Activated CD8-positive, alpha-beta memory T cell treated with anti-CD3 and anti-CD28 coated beads, Interleukin-2, amount 50 U/mL, for 24 hours (primary cell): ENCODE data around the gene EFCAB8.
"Not testable (repeated sequence)": the region's sequence is repeated elsewhere in the genome, so short reads cannot be mapped to it uniquely, and the experiment has no call there.

ENCODE experiments used
- DNase-seq: peaks from one replicate; pipeline ENCODE4 v3.0.0-alpha.2; 2020; ENCODE audit errors: extremely low read depth

EFCAB8 gene

GRCh38 chr20:32972181-32973076, 113.7 kb downstream of the EFCAB8 start:
- DNase-seq, result peak; percentile 69

- DNase-seq, result no peak
Measured at GRCh38 chr20:32973077-32973717, 114.5 kb downstream of the EFCAB8 start.

GRCh38 chr20:32974204-32975064, 115.7 kb downstream of the EFCAB8 start:
- DNase-seq, result not testable (repeated sequence)

GRCh38 chr20:32975121-32975520, 116.4 kb downstream of the EFCAB8 start:
- not testable (repeated sequence) for DNase-seq

DNA sequence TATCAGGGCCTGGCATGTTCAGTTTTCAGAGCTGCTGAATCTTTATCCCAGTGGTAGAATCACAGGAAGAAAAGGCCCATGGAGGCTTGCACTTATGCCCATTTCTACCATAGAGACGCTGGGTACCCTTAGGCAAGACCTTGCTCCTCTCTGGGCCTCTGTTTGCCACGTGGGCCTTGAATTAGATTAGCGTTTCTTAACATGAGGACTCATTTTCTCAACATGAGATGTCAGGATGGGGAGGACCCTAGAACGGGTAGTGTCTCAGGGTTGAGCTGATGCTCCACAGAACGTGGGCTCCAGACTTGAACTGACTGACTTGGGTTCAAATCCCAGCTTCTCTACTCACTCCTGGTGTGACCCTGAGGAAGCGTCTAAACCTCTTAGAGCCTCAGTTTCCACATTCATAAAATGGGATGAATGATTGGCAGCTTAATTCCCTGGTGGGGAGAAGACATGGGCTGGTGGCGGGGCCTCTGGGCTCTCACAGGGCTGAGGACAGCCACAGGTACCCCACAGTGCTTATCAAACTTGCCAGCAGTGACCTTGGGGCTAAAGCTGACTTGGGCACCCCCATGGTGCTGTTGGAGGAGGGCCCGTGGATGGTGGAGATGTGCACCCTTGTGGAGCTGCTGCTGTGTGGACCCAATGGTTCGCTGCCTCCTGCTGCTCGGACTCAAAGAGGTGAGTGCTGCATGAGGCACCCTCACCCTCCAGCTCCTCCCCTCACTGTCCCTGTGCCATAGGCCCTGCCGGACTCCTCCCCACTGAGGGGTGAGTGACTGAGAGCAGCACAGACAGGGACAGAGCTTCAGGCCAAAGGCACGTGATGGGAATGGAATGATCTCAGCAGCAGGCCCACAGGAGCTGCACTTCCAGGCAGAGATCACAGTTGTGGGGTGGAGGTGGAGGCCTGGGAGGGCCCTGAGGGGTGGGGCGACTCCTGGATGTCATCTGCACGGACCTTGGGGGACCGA, 117.3 kb downstream of the EFCAB8 start:
- no peak for DNase-seq

DNA sequence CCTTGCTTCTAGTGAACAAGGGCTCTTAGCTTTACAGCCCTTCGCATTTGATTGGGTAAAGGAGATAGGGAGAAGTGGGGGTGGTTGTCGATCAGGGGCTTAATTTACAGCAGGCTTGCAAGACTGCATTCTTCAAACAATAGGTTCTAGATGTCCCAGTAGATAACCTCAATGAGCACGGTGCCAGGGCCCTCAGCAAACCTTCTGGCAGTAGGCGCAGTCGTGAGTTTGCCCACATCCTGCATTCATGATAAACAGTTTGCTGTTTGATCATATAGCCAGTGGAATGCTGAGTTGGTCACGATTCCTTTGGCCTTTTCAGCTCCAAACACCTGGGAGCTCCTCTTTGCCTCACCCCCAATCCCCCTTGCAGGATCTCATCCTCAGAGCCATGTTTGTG, 118.0 kb downstream of the EFCAB8 start:
- no peak for DNase-seq

DNA sequence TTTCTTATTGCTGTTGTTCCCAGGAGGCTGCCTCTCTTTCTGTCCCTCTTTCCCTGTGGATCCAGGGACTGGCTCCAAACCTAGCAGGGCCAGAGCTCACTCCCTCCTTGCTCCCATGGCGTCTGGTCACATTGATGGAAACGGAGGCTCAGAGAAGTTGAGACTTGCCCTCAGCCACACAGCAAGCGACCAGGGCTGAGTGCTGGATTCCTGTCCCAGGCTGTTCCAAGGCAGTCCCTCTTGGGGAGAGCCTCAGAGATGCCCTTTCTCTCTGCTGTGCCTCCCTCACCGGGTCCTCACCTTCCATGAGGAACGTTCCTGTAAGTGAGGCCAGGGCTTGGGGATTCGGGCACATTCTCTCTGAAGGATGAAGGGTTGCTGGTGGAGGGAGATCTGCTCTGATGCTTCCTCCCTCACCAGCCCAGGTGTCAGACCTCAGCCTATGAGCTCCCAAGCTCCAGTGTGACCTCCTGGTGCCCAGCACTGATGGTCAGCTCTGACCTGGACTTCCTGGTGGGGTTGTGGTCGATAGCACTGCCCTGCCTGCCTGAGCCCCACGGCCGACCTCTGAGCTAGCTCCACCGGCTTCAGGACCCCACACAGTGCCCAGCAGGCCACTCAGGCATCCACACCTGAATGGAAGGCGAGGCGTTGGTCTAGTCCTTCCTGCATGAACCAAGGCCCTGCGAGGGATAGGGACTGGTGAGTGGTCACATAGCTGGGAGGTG, 118.7 kb downstream of the EFCAB8 start:
- no peak for DNase-seq

DNA sequence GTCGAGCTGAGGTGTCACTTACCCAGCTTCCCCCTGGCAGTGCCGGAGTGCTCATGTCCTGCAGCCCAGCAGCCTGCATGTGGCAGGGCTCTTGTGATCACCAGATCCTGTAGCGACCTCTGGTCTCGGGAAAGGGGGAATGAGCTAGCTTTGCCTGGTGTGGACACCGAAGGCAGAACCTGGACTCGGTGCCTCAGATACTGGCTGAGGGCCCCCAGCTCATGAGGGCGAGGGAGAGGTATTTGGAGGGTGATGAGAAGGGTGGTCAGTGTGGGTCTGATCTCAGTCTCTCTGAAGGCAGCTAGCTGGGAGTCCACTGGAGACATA, 119.2 kb downstream of the EFCAB8 start:
- no peak for DNase-seq

DNA sequence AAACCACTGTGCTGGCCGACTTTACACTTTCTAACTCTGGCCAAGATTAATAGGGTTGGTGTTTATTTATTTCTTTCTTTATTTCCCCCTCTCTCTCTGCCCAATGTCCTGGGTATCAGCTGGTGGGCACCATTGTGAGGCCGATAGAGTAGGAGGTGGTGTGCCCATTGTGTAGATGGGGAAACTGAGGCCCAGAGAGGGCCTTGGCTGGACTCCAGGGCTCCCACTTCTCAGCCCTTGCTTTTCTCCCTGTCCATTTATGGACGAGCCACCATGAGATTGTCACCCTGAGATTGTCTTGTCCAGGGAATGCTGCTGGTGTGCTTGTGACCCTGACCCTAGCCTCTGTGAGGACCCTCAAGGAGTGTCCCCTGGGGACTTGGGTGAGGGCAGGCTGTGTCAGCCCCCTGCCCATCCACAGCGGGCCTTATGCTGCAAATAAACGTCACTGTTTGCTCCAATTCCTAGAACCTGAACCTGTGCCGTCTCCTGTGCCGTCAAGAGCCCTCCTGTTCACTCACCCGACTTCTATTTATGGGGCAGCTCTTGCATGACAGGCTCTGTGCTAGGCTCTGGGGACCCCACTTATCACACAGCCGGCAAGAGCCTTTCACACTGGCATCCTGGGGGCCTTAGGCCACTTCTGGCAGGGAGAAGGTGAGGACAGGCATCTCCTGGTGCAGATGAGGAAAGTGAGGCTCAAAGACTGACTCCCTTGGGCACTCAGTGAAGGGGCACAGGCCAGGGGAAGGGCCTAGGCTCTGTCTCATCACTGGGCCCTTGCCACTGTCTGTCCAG, 120.7 kb downstream of the EFCAB8 start:
- no peak for DNase-seq

GRCh38 chr20:32980131-32980941, 121.6 kb downstream of the EFCAB8 start:
- DNase-seq, result no peak

DNA sequence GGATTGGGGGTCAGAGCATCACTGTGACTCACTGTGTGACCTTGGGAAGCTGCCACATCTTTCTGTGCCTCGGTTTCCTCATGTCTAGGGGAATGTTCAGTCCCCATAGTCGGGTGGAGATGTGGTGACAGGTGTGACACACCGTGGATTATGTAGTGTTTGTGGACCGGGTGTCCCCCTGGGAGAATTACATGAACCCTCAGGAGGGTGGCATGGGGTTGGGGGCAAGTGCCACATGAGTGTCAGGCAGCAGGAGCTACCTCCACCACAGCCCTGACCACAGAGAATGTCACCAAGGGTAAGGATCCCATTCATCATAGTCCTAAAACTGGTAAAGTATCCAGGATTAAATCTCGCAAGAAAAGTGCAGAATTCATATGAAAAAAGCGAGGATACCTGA, 122.3 kb downstream of the EFCAB8 start:
- DNase-seq, result no peak

- DNase-seq, result no peak
Measured at GRCh38 chr20:32982617-32983458, 124.1 kb downstream of the EFCAB8 start.

DNA sequence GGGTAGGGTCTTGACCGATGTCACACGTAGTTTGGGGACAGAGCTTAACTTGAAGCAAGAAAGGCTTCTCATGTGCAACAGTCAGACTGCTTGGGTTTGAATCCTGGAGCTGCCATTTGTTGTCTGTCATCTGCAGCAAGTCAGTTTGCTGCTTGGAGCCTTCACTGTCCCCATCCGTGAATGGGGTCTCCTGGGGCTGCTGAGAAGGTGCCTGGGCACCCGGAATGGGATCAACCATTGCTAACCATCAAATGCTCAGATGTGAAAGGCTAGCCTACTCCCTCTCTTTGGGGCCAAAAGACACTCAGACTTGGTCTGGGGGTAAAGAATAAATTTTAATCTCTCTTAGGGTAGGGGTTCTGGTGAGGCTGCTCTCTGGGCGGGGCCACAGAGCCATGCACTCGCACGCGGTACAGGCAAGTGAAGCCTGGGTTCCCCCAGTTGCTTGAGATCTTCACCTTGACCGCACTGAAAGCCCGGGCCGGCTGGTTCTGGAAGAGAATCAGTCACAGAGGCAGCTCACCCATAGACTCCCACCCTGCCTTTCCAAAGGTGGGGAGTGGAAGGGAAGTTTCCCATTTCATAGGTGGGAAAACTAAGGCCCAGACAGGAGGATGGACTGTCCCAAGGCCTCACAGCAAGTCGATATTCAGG, 124.9 kb downstream of the EFCAB8 start:
- no peak for DNase-seq

DNA sequence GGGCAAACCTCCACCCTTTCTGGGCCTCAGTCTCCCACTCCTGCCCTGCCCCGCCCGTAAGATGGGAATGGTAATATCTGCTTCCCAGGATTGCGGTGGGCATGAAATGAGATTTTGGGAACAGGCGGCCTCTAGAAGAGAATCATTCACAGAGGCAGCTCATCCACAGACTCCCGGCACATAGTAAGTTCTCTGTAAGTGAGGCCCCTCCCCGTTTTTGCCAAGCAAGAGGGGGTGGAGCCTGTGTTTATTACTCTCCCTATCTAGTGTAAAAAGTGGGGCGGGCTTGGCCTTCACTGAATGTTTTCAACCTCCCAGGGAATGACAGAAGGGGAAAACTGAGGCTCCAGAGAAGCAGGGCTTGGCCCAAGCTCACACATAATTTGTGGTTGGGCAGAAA, 125.5 kb downstream of the EFCAB8 start:
- no peak for DNase-seq

GRCh38 chr20:32984631-32985354, 126.1 kb downstream of the EFCAB8 start:
- no peak for DNase-seq

DNA sequence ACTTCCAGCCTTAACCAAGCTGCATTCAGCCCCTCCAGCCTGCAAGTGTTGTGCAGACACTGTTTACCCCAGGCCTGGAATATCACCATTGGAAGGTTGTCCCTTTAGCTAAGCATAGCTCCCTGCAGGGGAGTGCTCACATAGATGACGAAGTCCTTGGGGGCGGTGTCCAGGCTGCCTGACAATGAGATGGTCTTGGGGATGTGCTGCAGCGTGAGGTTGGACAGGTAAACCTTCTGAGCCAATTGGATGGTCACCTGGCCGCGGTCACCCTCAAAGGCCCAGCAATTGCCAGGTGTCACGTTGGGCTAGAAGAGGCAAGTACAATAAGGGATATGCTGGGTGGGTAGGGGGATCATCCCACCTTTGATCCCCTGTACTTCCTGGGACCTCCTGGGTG, 126.9 kb downstream of the EFCAB8 start:
- no peak for DNase-seq
